GM12892 (cell line): ENCODE measurements around the gene PER1.

Source experiments
- POLR2A ChIP-seq: IDR thresholded peaks from 2 replicates; pipeline ENCODE4 v1.6.1; 2011; ENCODE audit warnings: low read depth, low read length, control low read depth
- POLR2AphosphoS5 ChIP-seq: IDR thresholded peaks from 2 replicates; pipeline ENCODE4 v1.6.1; 2011; ENCODE audit warnings: low read depth, low read length, control low read depth

GRCh38 chr17:8110907-8111306 lies 41.3 kb downstream of the PER1 start:
- TF ChIP-seq POLR2A (no peak), POLR2AphosphoS5 (no peak)
